ENCODE data around the gene MSL3. TPM values are rescaled to one million over a fixed set of nuclear protein-coding genes. Genes with fewer than 3 reads are reported as not detected.
A peak's percentile ranks its signal among the peaks of the same experiment; 100 is the strongest.

The MSL3 gene
- polyA plus RNA-seq (ENCODE audit: insufficient read length in 4 of 4), result 10 to 100 TPM; 35.8 to 40.5 (median 38.6) TPM

DNA sequence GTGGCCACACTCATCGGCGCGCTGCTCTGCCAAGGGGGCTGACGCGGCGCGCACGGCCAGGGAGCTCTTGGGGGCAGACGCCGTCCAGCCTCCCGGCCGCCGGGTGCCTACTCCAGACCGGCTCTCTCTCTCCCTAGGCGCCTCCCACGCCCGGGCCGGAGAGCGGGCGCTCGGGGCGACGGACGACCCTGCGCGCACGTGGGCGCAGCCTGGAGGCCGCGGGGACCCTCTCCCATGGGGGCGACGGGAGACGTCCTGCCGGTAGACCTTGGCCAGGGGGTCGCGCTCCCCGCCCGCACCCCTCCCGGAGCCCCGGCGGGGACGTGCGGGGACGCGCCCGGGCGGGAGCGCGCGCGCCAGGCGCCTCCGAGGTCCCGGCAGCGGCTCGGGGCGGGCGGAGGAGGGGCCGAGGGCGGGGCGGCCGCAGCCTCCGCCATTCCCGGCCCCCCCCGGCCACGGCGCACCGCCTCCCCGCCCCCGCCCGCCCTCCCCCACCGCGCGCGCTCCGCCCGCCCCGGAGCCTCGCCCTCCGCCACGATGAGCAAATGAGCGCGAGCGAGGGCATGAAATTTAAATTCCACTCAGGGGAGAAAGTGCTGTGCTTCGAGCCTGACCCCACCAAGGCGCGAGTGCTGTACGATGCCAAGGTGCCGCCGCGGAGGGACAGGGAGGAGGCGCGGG lies at the start of gene MSL3:
MSL3 (plus strand) TSS at position 519 of the 681 bp plus-strand sequence; CDS start at position 546, 27 bp downstream.
- DNase-seq (ENCODE audit: low read depth in 4 of 4, low spot score in 2 of 4), result peak in 1 of 4 donors; percentile 2

- DNase-seq (ENCODE audit: low read depth in 4 of 4, low spot score in 2 of 4), result no peak
Observed at GRCh38 chrX:11722304-11722703, 35.7 kb upstream of the MSL3 start.

GRCh38 chrX:11724122-11725017 lies 33.7 kb upstream of the MSL3 start:
- DNase-seq (ENCODE audit: low read depth in 4 of 4, low spot score in 2 of 4), result peak in 2 of 4 donors; percentile 7 to 18

DNA sequence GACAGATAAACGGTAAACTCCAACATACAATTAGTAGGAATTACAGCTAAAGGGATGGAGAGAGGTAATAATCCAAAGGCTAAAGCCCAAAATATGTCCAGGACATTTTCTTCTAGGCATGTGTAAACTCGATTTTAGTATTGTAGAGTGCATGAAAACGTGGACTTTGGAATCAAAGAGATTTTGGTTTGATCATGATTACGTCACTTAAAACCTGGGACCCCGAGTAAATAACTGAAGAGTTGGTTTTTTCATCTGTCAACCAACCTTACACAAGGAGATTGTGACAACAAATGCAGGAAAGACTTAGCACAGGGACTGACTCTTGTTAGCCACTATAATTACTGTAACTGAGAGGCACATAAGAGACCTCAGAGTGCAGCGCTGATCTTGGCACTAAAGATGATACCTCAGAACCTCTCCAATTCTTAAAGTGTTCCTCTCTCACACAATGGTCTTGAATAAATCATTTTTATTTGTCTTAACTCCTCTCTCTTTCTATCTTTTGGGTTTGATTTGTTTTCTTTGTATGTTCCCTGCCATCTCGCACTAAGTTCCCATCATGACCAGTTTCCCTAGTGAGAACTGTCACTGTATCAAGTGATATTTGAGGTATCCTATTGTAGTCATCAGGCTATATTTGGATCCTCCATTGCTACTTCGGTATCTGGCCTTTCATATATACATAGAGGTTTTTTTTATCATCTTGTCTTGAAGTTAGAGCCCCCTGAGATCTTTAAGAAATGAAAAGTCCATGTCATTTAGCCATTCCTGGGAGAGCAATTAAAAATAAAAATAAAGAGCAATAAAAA lies 32.2 kb upstream of the MSL3 start:
- no peak for DNase-seq (ENCODE audit: low read depth in 4 of 4, low spot score in 2 of 4)

GRCh38 chrX:11728556-11728955 lies 29.5 kb upstream of the MSL3 start:
- no peak for DNase-seq (ENCODE audit: low read depth in 4 of 4, low spot score in 2 of 4)

- DNase-seq (ENCODE audit: low read depth in 4 of 4, low spot score in 2 of 4), result no peak
Observed at GRCh38 chrX:11733614-11734013, 24.4 kb upstream of the MSL3 start.

DNA sequence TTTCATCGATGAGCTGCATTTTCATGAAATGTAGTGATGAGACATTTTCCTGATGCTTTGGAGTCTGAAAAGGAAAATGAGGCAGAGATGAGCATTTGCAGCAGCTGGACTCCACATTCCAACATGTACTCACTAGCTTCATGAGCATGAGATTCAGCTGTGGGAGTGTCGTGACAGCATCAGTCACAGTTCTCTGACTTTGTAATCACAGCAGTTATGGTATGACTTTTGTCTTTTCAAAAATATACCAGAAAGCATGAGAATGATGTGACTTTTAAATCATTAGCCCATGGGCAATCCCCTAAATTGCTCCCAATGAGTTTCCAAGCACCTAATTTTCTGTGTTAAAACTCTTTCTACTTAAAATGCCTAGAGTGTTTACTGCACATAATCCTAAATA lies 18.3 kb upstream of the MSL3 start:
- DNase-seq (ENCODE audit: low read depth in 4 of 4, low spot score in 2 of 4), result no peak

- no peak for DNase-seq (ENCODE audit: low read depth in 4 of 4, low spot score in 2 of 4)
Observed at GRCh38 chrX:11740794-11741193, 17.2 kb upstream of the MSL3 start.

DNA sequence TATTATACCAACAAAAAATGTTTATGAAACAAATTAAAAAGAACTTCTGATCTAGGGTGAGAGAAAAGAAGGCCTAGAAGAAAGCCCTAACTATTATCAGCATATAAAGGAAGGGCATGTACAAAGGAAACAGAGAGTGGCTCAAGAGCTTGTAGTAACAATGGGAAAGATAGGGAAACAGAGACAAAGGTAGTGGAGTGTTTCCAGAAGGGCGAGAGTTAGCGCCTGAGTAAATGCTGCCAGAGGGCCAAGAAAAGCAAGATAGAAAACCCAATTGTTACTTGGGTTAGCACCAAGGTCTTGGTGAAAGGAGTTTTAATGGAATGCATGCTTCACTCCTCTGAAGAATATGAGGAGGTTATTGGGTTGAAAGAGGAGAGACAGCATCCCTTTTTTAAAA lies 16.5 kb upstream of the MSL3 start:
- no peak for DNase-seq (ENCODE audit: low read depth in 4 of 4, low spot score in 2 of 4)

- no peak for DNase-seq (ENCODE audit: low read depth in 4 of 4, low spot score in 2 of 4)
Observed at GRCh38 chrX:11745881-11746280, 12.2 kb upstream of the MSL3 start.

DNA sequence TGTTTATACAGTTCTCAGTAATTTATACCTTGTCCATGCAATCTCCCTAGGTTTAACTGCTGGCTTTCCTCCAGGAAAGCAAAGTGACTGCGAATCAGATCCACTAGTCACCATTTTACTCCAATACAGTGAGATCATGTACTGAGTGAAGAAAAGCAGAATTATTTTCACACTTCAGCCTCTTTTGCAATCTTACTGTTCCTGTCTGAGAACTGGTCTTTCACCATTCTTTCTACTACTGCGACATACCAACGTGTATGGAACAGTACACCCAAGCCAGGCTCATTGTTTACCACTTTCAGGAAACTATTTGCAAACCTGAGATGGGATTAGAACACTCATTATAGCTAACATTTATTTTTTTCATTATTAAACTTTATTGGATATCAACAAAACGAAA lies 8.0 kb upstream of the MSL3 start:
- no peak for DNase-seq (ENCODE audit: low read depth in 4 of 4, low spot score in 2 of 4)

DNA sequence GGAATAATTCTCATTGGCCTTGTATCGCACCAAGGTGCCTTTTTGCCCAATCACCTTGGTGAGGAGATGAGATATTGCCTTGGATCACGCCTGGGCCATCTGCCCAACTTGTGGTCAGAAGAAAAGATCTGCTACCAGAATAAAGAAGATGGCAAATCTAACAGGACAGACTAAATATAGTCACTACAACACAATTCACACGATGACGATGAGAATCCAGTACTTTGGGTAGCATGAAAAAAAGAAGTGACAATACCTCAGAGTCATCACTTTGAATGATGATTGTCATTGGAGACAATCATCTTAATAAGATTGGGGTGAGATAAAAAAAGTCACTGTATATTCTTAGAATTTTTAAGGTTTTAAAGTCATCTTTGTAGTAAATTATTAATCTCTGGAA lies 7.3 kb upstream of the MSL3 start:
- no peak for DNase-seq (ENCODE audit: low read depth in 4 of 4, low spot score in 2 of 4)

DNA sequence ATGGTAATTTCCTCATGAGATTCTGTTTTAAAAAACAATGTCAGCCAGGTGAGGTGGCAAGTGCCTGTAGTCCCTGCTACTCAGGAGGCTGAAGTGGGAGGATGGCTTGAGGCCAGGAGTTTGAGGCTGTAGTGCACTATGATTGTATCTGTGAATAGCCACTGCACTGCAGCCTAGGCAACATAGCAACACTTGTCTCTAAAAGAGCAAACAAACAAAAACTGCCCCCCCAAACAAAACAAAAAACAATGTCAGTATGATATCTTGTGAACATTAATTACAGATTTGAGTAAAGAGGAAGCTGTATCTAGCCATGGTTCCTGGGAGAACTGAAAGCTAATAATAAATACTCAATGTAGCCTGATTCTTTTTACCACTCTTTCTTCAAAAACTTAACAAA lies 6.8 kb upstream of the MSL3 start:
- DNase-seq (ENCODE audit: low read depth in 4 of 4, low spot score in 2 of 4), result no peak

DNA sequence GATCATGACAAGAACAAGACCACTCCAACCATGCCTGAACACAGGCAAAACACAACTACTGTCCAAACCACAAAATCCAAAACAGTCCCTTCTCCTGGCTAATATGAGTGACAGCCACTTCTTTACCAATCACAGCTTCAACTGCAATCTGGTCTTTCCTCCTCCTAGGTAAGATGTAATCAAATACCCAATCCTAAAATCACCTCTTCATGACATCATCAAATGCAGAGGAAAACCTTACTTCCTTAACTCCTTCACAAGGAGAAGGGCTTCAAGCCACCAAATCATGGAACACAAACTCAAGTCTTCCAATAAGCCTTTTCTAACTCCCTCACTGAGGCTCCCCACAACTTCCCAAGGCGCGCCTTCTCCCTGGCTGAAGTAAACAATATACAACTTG lies 4.4 kb upstream of the MSL3 start:
- DNase-seq (ENCODE audit: low read depth in 4 of 4, low spot score in 2 of 4), result no peak

GRCh38 chrX:11754958-11755645 lies 2.9 kb upstream of the MSL3 start:
- no peak for DNase-seq (ENCODE audit: low read depth in 4 of 4, low spot score in 2 of 4)

DNA sequence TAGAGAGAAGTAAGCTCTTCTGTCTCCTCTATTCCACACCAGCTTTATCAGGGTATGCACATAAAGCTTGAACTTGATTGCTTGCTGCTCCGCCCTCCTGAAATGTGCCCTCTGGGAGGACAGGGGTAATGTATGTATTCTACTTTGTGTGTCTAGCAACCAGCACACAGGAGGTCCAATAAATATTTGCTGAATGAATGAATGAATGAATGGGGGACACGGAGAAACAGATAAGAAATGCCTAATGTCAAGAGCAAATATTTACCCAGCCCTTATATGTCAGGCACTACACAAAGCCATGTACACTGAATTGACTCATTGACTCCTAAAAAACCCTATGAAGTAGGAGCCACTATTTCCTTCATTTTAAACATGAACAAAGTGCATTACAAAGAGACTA lies 2.3 kb upstream of the MSL3 start:
- DNase-seq (ENCODE audit: low read depth in 4 of 4, low spot score in 2 of 4), result no peak

GRCh38 chrX:11756354-11757318 lies 1.4 kb upstream of the MSL3 start:
- no peak for DNase-seq (ENCODE audit: low read depth in 4 of 4, low spot score in 2 of 4)

- peak in 1 of 4 donors; percentile 2 for DNase-seq (ENCODE audit: low read depth in 4 of 4, low spot score in 2 of 4)
Observed at GRCh38 chrX:11757397-11757718, 679 bp upstream of the MSL3 start.

DNA sequence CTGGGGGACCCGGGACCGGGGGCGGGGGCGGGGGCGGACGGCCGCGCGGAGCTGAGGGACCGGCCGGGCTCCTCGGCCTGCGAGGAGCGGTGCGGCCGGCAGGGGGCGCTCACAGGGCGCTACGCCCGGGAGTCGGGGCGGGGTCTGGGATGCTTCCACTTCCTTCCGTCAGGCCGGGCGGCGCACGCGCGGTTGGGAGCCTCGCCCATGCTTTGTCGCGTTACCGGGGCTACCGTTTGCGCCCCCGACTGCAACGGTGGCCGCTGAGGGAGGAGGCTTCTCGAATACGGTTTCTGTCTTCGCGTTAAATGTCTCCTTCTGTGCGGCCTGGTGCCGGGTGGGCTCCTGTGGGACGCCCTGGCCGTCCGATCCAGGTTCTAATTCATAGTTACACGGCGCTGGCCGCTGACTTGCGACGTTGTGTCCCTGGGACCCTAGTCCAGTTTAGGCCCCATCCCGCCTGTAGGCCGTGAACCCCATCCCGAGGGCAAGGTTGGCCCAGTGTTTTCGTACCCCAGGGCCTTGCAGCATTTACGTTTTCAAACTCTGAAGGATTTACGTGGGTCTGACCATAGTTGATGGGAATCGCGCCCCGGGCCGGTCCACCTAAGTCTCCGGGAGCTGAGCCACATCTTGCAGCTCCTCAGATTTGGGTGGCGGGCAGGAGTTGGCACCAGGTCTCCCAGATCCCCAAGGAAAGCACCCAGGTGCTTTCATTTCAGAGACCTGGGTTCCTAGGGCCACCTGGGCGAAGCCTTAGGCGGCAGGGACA lies 549 bp downstream of the MSL3 start:
- DNase-seq (ENCODE audit: low read depth in 4 of 4, low spot score in 2 of 4), result peak in 1 of 4 donors; percentile 34
